Neural progenitor cell (in vitro differentiated cells): ENCODE data around the gene ZNF319. TPM values are rescaled to one million over a fixed set of nuclear protein-coding genes. Genes with fewer than 3 reads are reported as not detected.
A peak's percentile ranks its signal among the peaks of the same experiment; 100 is the strongest.

Experiments used
- DNase-seq: peaks from one replicate; pipeline ENCODE4 v3.0.0-alpha.2; 2016; ENCODE audit warnings: low spot score
- H2AFZ ChIP-seq: fragments of 200-600 bp; sonication (generic); replicated peaks from 2 replicates; pipeline ENCODE4 v1.6.1; 2016; ENCODE audit warnings: antibody characterized with exemption
- H3F3A ChIP-seq: fragments of 200-600 bp; sonication (generic); 2 replicates; pipeline ENCODE4 v1.6.1; 2016; ENCODE audit warnings: antibody characterized with exemption, low read depth
- H3K27ac ChIP-seq: fragments of 200-600 bp; sonication (generic); 2 replicates; pipeline ENCODE4 v1.5.1; 2016; ENCODE audit warnings: mild to moderate bottlenecking
- H3K27me3 ChIP-seq: fragments of 200-600 bp; sonication (generic); 2 replicates; pipeline ENCODE4 v1.6.1; 2016; ENCODE audit warnings: mild to moderate bottlenecking, moderate library complexity
- H3K36me3 ChIP-seq: fragments of 200-600 bp; sonication (generic); 2 replicates; pipeline ENCODE4 v1.5.1; 2016
- H3K4me1 ChIP-seq: fragments of 200-600 bp; sonication (generic); 2 replicates; pipeline ENCODE4 v1.6.1; 2016; ENCODE audit warnings: mixed run types
- H3K4me2 ChIP-seq: fragments of 200-600 bp; sonication (generic); 2 replicates; pipeline ENCODE4 v1.6.1; 2016
- H3K4me3 ChIP-seq: fragments of 200-600 bp; sonication (generic); 2 replicates; pipeline ENCODE4 v1.5.1; 2016
- H3K79me2 ChIP-seq: fragments of 200-600 bp; sonication (generic); 2 replicates; pipeline ENCODE4 v1.6.1; 2016; ENCODE audit warnings: low read depth
- H3K9ac ChIP-seq: fragments of 200-600 bp; sonication (generic); 2 replicates; pipeline ENCODE4 v1.6.1; 2016
- H3K9me3 ChIP-seq: fragments of 200-600 bp; sonication (generic); 2 replicates; pipeline ENCODE4 v1.5.1; 2016; ENCODE audit warnings: low read depth
- H4K20me1 ChIP-seq: fragments of 200-600 bp; sonication (generic); 2 replicates; pipeline ENCODE4 v1.6.1; 2016; ENCODE audit warnings: low read depth
- H3K27ac Mint-ChIP-seq: 3 replicates; pipeline ENCODE4 v1.8.0; 2021; ENCODE audit warnings: mixed read lengths
- H3K27me3 Mint-ChIP-seq: 2 replicates; pipeline ENCODE4 v1.8.0; 2022; ENCODE audit warnings: low read depth, mild to moderate bottlenecking, inconsistent platforms, moderate library complexity, mixed read lengths; ENCODE audit not compliant: insufficient read depth
- H3K36me3 Mint-ChIP-seq: 3 replicates; pipeline ENCODE4 v1.8.0; 2021; ENCODE audit warnings: mixed read lengths
- H3K4me1 Mint-ChIP-seq: 3 replicates; pipeline ENCODE4 v1.8.0; 2021; ENCODE audit warnings: mixed read lengths
- H3K4me3 Mint-ChIP-seq: 3 replicates; pipeline ENCODE4 v1.8.0; 2021; ENCODE audit warnings: mild to moderate bottlenecking, moderate library complexity, mixed read lengths
- H3K9me3 Mint-ChIP-seq: 3 replicates; pipeline ENCODE4 v1.8.0; 2020; ENCODE audit warnings: mixed read lengths
- EZH2 ChIP-seq: fragments of 200-600 bp; sonication (generic); IDR thresholded peaks from 2 replicates; pipeline ENCODE4 v1.6.1; 2017; ENCODE audit warnings: antibody characterized with exemption, mild to moderate bottlenecking, moderate library complexity
- EZH2phosphoT487 ChIP-seq: fragments of 200-600 bp; sonication (generic); IDR thresholded peaks from 2 replicates; pipeline ENCODE4 v1.6.1; 2017; ENCODE audit warnings: antibody characterized with exemption
- total RNA-seq: library from RNA; depleted of rRNA; stranded (reverse); fragments of >200 nt; gene quantifications from 2 replicates; pipeline ENCODE4 v1.2.3, GENCODE V29; 2015; ENCODE audit warnings: low replicate concordance
- TF ChIP-seq, protein P1 (sequence below): fragments of 200-600 bp; sonication (generic); IDR thresholded peaks from 2 replicates; pipeline ENCODE4 v1.5.1; 2017; ENCODE audit warnings: antibody characterized with exemption, mild to moderate bottlenecking

The ZNF319 gene
- total RNA-seq, 1 donor from 2014 or later: 1.4 TPM

GRCh38 chr16:58047557-58048348 is 47.3 kb upstream of the ZNF319 start:
- TF ChIP-seq EZH2phosphoT487 (no peak), EZH2 (no peak)
- TF ChIP-seq, protein P1, sequence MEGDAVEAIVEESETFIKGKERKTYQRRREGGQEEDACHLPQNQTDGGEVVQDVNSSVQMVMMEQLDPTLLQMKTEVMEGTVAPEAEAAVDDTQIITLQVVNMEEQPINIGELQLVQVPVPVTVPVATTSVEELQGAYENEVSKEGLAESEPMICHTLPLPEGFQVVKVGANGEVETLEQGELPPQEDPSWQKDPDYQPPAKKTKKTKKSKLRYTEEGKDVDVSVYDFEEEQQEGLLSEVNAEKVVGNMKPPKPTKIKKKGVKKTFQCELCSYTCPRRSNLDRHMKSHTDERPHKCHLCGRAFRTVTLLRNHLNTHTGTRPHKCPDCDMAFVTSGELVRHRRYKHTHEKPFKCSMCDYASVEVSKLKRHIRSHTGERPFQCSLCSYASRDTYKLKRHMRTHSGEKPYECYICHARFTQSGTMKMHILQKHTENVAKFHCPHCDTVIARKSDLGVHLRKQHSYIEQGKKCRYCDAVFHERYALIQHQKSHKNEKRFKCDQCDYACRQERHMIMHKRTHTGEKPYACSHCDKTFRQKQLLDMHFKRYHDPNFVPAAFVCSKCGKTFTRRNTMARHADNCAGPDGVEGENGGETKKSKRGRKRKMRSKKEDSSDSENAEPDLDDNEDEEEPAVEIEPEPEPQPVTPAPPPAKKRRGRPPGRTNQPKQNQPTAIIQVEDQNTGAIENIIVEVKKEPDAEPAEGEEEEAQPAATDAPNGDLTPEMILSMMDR: no peak
- no peaks in the 10 kb centered on the region for H3K27me3 ChIP-seq
- H3K27ac ChIP-seq: no peak overlapping the region
- no peaks in the 10 kb centered on the region for H3K36me3 ChIP-seq
- Mint-ChIP-seq H3K4me1 (peaks cover 22% of the 10 kb centered on the region), H3K27me3 (peaks cover 2% of the 10 kb centered on the region), H3K27ac (peak overlapping the region; percentile 31), H3K4me3 (no peak overlapping the region), H3K36me3 (no peaks in the 10 kb centered on the region), H3K9me3 (no peaks in the 10 kb centered on the region)
- H3K9me3 ChIP-seq: no peaks in the 10 kb centered on the region
- H3F3A ChIP-seq: peaks cover 4% of the 10 kb centered on the region
- H3K4me1 ChIP-seq: peaks cover 12% of the 10 kb centered on the region
- H3K4me2 ChIP-seq: no peak overlapping the region
- H3K4me3 ChIP-seq: no peak overlapping the region
- no peaks in the 10 kb centered on the region for H4K20me1 ChIP-seq
- no peaks in the 10 kb centered on the region for H3K79me2 ChIP-seq
- H3K9ac ChIP-seq: no peak overlapping the region
- no peak for DNase-seq
- H2AFZ ChIP-seq: no peak overlapping the region

DNA sequence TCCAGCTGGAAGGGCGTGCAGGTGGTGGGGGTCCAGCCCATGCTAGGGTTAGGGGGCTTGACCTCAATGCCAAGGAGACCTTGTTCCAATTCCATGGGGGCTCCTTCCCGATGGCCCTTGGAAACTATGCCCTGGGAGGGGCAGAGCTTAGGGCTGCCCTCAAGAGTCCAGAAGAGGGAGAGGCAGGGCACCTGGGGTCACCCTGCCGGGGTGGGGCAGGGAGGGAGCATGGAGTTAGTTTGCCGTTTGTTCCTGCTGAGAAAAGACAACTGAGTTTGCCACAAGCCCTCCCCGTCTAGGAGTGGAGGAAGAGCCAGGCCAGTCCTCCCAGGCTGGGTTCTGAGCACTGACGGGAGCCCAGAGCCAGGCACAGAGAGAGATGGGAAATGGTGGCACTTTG is 46.5 kb upstream of the ZNF319 start:
- Histone ChIP-seq H3K36me3 (no peaks in the 10 kb centered on the region), H3K4me2 (no peak overlapping the region), H3K27ac (no peak overlapping the region), H3K4me3 (no peak overlapping the region), H3K4me1 (peaks cover 12% of the 10 kb centered on the region), H2AFZ (no peak overlapping the region), H4K20me1 (no peaks in the 10 kb centered on the region), H3K9ac (no peak overlapping the region), H3K27me3 (no peaks in the 10 kb centered on the region), H3K9me3 (no peaks in the 10 kb centered on the region), H3K79me2 (no peaks in the 10 kb centered on the region), H3F3A (peaks cover 4% of the 10 kb centered on the region)
- no peaks in the 10 kb centered on the region for H3K9me3 Mint-ChIP-seq
- H3K36me3 Mint-ChIP-seq: no peaks in the 10 kb centered on the region
- peak overlapping the region; percentile 46 for H3K27ac Mint-ChIP-seq
- no peak for DNase-seq
- TF ChIP-seq EZH2 (no peak), EZH2phosphoT487 (no peak)
- TF ChIP-seq, protein P1: no peak
- peaks cover 2% of the 10 kb centered on the region for H3K27me3 Mint-ChIP-seq
- peaks cover 20% of the 10 kb centered on the region for H3K4me1 Mint-ChIP-seq
- H3K4me3 Mint-ChIP-seq: no peak overlapping the region

DNA sequence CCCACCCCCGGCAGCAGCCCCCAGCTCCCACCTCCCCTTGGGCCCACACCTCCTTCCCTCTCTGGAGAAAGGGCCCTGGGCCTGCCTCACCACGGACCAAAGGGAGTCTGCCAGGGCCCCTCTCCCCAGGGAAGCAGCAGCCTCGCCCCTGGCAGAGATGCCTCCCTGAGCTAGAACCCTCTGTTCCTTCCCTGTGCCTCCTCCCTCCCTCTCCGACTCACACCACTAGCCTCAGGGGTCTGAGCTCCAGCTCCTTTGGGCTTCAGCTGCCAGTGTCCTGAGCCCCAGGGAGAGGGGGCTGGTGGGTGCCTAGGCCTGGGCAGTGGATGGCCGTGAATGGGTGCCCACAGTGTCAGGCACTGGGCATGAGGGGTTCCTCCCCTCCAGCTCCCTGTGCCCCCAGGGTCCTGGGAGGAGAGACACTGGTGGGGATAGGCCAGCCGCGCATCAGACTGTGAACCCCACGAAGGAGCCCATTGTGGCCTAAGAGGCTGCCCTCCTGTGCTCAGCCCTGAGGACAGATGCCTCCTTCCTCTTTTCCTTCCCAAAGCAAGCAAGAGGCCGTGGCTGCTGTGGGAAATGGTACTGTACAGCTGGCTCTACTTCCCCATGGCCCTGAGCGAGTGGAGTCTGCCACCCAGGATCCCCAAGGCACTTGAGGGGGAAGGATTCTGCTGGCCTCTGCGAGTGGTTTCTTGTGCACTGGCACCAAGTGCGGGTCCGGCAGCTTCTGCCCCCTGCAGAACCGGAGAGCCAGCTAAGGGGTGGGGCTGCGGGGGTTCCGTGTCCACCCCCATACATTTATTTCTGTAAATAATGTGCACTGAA is 45.8 kb upstream of the ZNF319 start:
- no peak overlapping the region for H3K9ac ChIP-seq
- Mint-ChIP-seq H3K4me3 (no peak overlapping the region), H3K9me3 (no peaks in the 10 kb centered on the region), H3K27ac (no peak overlapping the region), H3K36me3 (no peaks in the 10 kb centered on the region), H3K27me3 (peaks cover 2% of the 10 kb centered on the region), H3K4me1 (peaks cover 20% of the 10 kb centered on the region)
- no peaks in the 10 kb centered on the region for H3K79me2 ChIP-seq
- H3K27me3 ChIP-seq: no peaks in the 10 kb centered on the region
- no peaks in the 10 kb centered on the region for H3K36me3 ChIP-seq
- TF ChIP-seq, protein P1: no peak
- TF ChIP-seq EZH2 (no peak), EZH2phosphoT487 (no peak)
- no peak overlapping the region for H3K4me2 ChIP-seq
- peaks cover 4% of the 10 kb centered on the region for H3F3A ChIP-seq
- no peak overlapping the region for H2AFZ ChIP-seq
- DNase-seq: no peak
- no peaks in the 10 kb centered on the region for H4K20me1 ChIP-seq
- peaks cover 12% of the 10 kb centered on the region for H3K4me1 ChIP-seq
- H3K27ac ChIP-seq: no peak overlapping the region
- H3K4me3 ChIP-seq: no peak overlapping the region
- no peaks in the 10 kb centered on the region for H3K9me3 ChIP-seq
